A549 (cell line): Measurements from ENCODE around the gene VWA5B2. TPM values are rescaled to one million over a fixed set of nuclear protein-coding genes. Genes with fewer than 3 reads are reported as not detected.

Experiments used
- ATAC-seq, 2 experiments: fragments of 200-7000 bp in 1 of 2; fragments of >200 bp in 1 of 2; cut with Nextera tagmentation in 1 of 2; cut with Tn5 transposase in 1 of 2; 3 replicates each; pipeline versions ENCODE4 v1.8.0 to v1.9.1; 2018 to 2020; ENCODE audit warnings: mild to moderate bottlenecking in 1 of 2, moderate library complexity in 1 of 2
- CTCF ChIA-PET: fragments of 300-600 bp; sonication (Branson Sonifier 250); formaldehyde crosslinking; extraction: SDS; loops from one replicate; lab custom pipeline; 2021; ENCODE audit warnings: antibody characterized with exemption, inconsistent platforms; lab: Yijun Ruan, JAX
- POLR2A ChIA-PET: fragments of 350-600 bp; formaldehyde crosslinking; extraction: SDS; loops from one replicate; lab custom pipeline; 2021; ENCODE audit warnings: antibody characterized with exemption, inconsistent platforms; lab: Yijun Ruan, JAX
- DNase-seq, 2 experiments: peaks; one replicate each; pipeline versions ENCODE4 v3.0.0 to v3.0.0-alpha.2; 2011 to 2016; ENCODE audit warnings: low read depth in 1 of 2, low spot score in 1 of 2
- FAIRE-seq: peaks from 2 replicates; lab custom pipeline; 2011; peaks lifted over from hg19 to GRCh38; lab: Jason Lieb, UNC
- H3K27ac ChIP-seq, 2 experiments: fragments of >200 bp; sonication (Bioruptor Twin); formaldehyde crosslinking; 3 replicates each; pipeline ENCODE4 v1.5.1; 2016 to 2017
- H3K4me1 ChIP-seq: fragments of >200 bp; sonication (Bioruptor Twin); formaldehyde crosslinking; 3 replicates; pipeline ENCODE4 v1.6.1; 2016
- H3K4me2 ChIP-seq: fragments of >200 bp; sonication (Bioruptor Twin); formaldehyde crosslinking; 3 replicates; pipeline ENCODE4 v1.6.1; 2016
- H3K4me3 ChIP-seq: fragments of >200 bp; sonication (Bioruptor Twin); formaldehyde crosslinking; 3 replicates; pipeline ENCODE4 v1.5.1; 2016
- H3K9me3 ChIP-seq: fragments of >200 bp; sonication (Bioruptor Twin); formaldehyde crosslinking; 3 replicates; pipeline ENCODE4 v1.6.1; 2016
- BHLHE40 ChIP-seq: IDR thresholded peaks from 2 replicates; pipeline ENCODE4 v1.6.1; 2012; ENCODE audit warnings: low read depth, low read length, inconsistent platforms
- CBX8 ChIP-seq: fragments of 200-600 bp; sonication (generic); IDR thresholded peaks from 2 replicates; pipeline ENCODE4 v1.6.1; 2016
- CEBPB ChIP-seq, 2 experiments: fragments of >200 bp in 1 of 2; sonication (Bioruptor Twin) in 1 of 2; formaldehyde crosslinking in 1 of 2; IDR thresholded peaks; 2 replicates each; pipeline ENCODE4 v1.6.1; 2012 to 2016
- CTCF ChIP-seq: fragments of >200 bp; sonication (Bioruptor Twin); formaldehyde crosslinking; IDR thresholded peaks from 3 replicates; pipeline ENCODE4 v1.5.1; 2016
- EHF ChIP-seq: fragments of 250-450 bp; sonication (Bioruptor Pico); IDR thresholded peaks from 2 replicates; pipeline ENCODE4 v1.5.0; 2020; ENCODE audit warnings: mild to moderate bottlenecking
- ESRRA ChIP-seq: fragments of 150-350 bp; IDR thresholded peaks from 2 replicates; pipeline ENCODE4 v1.6.1; 2014; ENCODE audit warnings: mild to moderate bottlenecking, low read length, borderline replicate concordance
- FOSB ChIP-seq: fragments of 250-450 bp; sonication (Bioruptor Pico); IDR thresholded peaks from 2 replicates; pipeline ENCODE4 v1.5.0; 2020; ENCODE audit warnings: mild to moderate bottlenecking, moderate library complexity
- FOXS1 ChIP-seq: fragments of 250-450 bp; sonication (Bioruptor Pico); IDR thresholded peaks from 2 replicates; pipeline ENCODE4 v1.5.0; 2020; ENCODE audit warnings: mild to moderate bottlenecking, moderate library complexity
- GATA3 ChIP-seq: IDR thresholded peaks from 2 replicates; pipeline ENCODE4 v1.6.1; 2012; ENCODE audit warnings: borderline replicate concordance
- HOXB13 ChIP-seq: fragments of 250-450 bp; sonication (Bioruptor Pico); IDR thresholded peaks from 2 replicates; pipeline ENCODE4 v1.5.0; 2020; ENCODE audit warnings: low read depth, mild to moderate bottlenecking, moderate library complexity
- JUN ChIP-seq, 2 experiments: fragments of >200 bp; sonication (Bioruptor Twin); formaldehyde crosslinking; IDR thresholded peaks; 2 replicates in 1 of 2; 3 replicates in 1 of 2; pipeline ENCODE4 v1.6.1; 2016 to 2017
- KDM5A ChIP-seq: fragments of 200-600 bp; sonication (generic); IDR thresholded peaks from 2 replicates; pipeline ENCODE4 v1.6.1; 2016; ENCODE audit warnings: antibody characterized with exemption, mild to moderate bottlenecking
- MAZ ChIP-seq: fragments of 150-350 bp; IDR thresholded peaks from 2 replicates; pipeline ENCODE4 v1.6.1; 2014; ENCODE audit warnings: antibody characterized with exemption, low read depth, low read length, borderline replicate concordance
- MYC ChIP-seq: IDR thresholded peaks from 2 replicates; pipeline ENCODE4 v1.6.1; 2012; ENCODE audit warnings: mild to moderate bottlenecking, inconsistent platforms, low read length, improper control_type of control experiment, borderline replicate concordance
- PHF8 ChIP-seq: fragments of 200-600 bp; sonication (generic); IDR thresholded peaks from 2 replicates; pipeline ENCODE4 v1.6.1; 2016; ENCODE audit warnings: low read depth, mild to moderate bottlenecking, antibody characterized with exemption, moderate library complexity, borderline replicate concordance
- POLR2A ChIP-seq: IDR thresholded peaks from 2 replicates; pipeline ENCODE4 v1.6.1; 2012; ENCODE audit warnings: mild to moderate bottlenecking, low read length
- POLR2AphosphoS2 ChIP-seq: conservative IDR thresholded peaks from 2 replicates; pipeline ENCODE4 v1.6.1; 2012; ENCODE audit warnings: low read length, improper control_type of control experiment, inconsistent platforms
- RNF2 ChIP-seq: fragments of 200-600 bp; sonication (generic); IDR thresholded peaks from 2 replicates; pipeline ENCODE4 v1.6.1; 2016; ENCODE audit warnings: low read depth, mild to moderate bottlenecking, antibody characterized with exemption, moderate library complexity, borderline replicate concordance
- SMC3 ChIP-seq: fragments of >200 bp; sonication (Bioruptor Twin); formaldehyde crosslinking; IDR thresholded peaks from 3 replicates; pipeline ENCODE4 v1.6.1; 2018; ENCODE audit warnings: inconsistent platforms
- TFCP2L1 ChIP-seq: fragments of 250-450 bp; sonication (Bioruptor Pico); IDR thresholded peaks from 2 replicates; pipeline ENCODE4 v1.5.0; 2021; ENCODE audit warnings: mild to moderate bottlenecking
- WGBS: methylation state at CpG from one replicate; pipeline ENCODE4 v1.1.6; 2017; ENCODE audit errors: missing lambda C conversion rate; 5-methylcytosine and 5-hydroxymethylcytosine counted together
- polyA plus RNA-seq, 4 experiments: library from polyadenylated mRNA; depleted of rRNA in 3 of 4; stranded (reverse); fragments of >200 nt; fragmentation: RNase III in 1 of 4; extraction: RNeasy Plus Mini Kit Qiagen cat#74134 plus additional on column Dnase treatment in 1 of 4; gene quantifications; 2 replicates in 3 of 4; 3 replicates in 1 of 4; pipeline ENCODE4 v1.2.3, GENCODE V29; 2011 to 2017
- TF ChIP-seq, protein P1 (sequence below): fragments of >200 bp; sonication (Bioruptor Twin); formaldehyde crosslinking; IDR thresholded peaks from 3 replicates; pipeline ENCODE4 v1.6.1; 2016
- TF ChIP-seq, protein P2 (sequence below): IDR thresholded peaks from 2 replicates; pipeline ENCODE4 v1.6.1; 2012
- TF ChIP-seq, protein P3 (sequence below): IDR thresholded peaks from 2 replicates; pipeline ENCODE4 v1.6.1; 2012; ENCODE audit warnings: low read depth, borderline replicate concordance

The VWA5B2 gene
- polyA plus RNA-seq, 2 of the 4 experiments (the other 2 are of a cell fraction): 0.37 to 0.48 TPM

- FAIRE-seq: no peak
- POLR2A ChIA-PET: no interaction called here
- CTCF ChIA-PET: interaction anchor here (1.1 to 3.4 kb wide), 4 partner anchors 16 to 23 kb away, joined by 3 to 19 read pairs (median 6); partner anchors contain the start of gene VWA5B2
- TF ChIP-seq KDM5A: peak; percentile 81; the same call in 1 of the 2 replicates
- TF ChIP-seq TFCP2L1: no peak
- no peak for TF ChIP-seq FOSB (CRISPR knock-in tag)
- TF ChIP-seq MYC: peak; percentile 83; the same call in 1 of the 2 replicates
- TF ChIP-seq, protein P1, sequence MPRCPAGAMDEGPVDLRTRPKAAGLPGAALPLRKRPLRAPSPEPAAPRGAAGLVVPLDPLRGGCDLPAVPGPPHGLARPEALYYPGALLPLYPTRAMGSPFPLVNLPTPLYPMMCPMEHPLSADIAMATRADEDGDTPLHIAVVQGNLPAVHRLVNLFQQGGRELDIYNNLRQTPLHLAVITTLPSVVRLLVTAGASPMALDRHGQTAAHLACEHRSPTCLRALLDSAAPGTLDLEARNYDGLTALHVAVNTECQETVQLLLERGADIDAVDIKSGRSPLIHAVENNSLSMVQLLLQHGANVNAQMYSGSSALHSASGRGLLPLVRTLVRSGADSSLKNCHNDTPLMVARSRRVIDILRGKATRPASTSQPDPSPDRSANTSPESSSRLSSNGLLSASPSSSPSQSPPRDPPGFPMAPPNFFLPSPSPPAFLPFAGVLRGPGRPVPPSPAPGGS: peak; percentile 70
- TF ChIP-seq FOXS1 (CRISPR knock-in tag): no peak
- peak in 1 of 2 experiments; percentile 33; a peak in 1 of 4 replicates for TF ChIP-seq CEBPB (IDR thresholded peaks at IDR 0.05)
- peak; percentile 97 for TF ChIP-seq POLR2A
- TF ChIP-seq PHF8: peak; percentile 72
- TF ChIP-seq, protein P2, sequence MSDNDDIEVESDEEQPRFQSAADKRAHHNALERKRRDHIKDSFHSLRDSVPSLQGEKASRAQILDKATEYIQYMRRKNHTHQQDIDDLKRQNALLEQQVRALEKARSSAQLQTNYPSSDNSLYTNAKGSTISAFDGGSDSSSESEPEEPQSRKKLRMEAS: peak; percentile 80; the same call in 1 of the 2 replicates
- peak in 1 of 2 experiments; percentile 78; a peak in 3 of 5 replicates for TF ChIP-seq JUN (IDR thresholded peaks at IDR 0.05)
- TF ChIP-seq MAZ: 0 out of 2 replicates have a peak, but pooled peaks have one; percentile 43
- ATAC-seq: peak; percentile 46 to 70
- H3K4me2 ChIP-seq: peak within 1 kb of the TSS; percentile 89
- WGBS: 1% methylated on average over 35 of the region's 49 CpGs
- H3K27ac ChIP-seq: peak within 1 kb of the TSS; percentile 97 to 98
- no peaks in the 10 kb centered on the region for H3K9me3 ChIP-seq
- peak; percentile 59 to 91 for DNase-seq
- peaks cover 8% of the 10 kb centered on the region; the same call in 2 of the 3 replicates for H3K4me1 ChIP-seq
- peak within 1 kb of the TSS; percentile 57 for H3K4me3 ChIP-seq
These were observed 19.3 kb downstream of the VWA5B2 start, which contains the start of gene ALG3 for GRCh38 chr3:184248454-184249411. TSS of gene ALG3 (minus strand) at chr3:184248962. CDS start at chr3:184248940, 22 bp downstream.

- H3K4me1 ChIP-seq: peaks cover 8% of the 10 kb centered on the region; the same call in 2 of the 3 replicates
- H3K4me3 ChIP-seq: peak within 1 kb of the TSS; percentile 57
- POLR2A ChIA-PET: no interaction called here
- TF ChIP-seq POLR2AphosphoS2 (no peak), HOXB13 (CRISPR knock-in tag) (no peak), EHF (no peak), POLR2A (peak; percentile 67), SMC3 (no peak), MYC (peak; percentile 98), CBX8 (no peak), ESRRA (no peak), CEBPB (IDR thresholded peaks at IDR 0.05) (peak; percentile 81 to 96), PHF8 (0 out of 2 replicates have a peak, but pooled peaks have one; percentile 27), RNF2 (no peak), BHLHE40 (peak; percentile 42; the same call in 1 of the 2 replicates), GATA3 (no peak), CTCF (peak; percentile 16; the same call in 2 of the 3 replicates)
- TF ChIP-seq, protein P3, sequence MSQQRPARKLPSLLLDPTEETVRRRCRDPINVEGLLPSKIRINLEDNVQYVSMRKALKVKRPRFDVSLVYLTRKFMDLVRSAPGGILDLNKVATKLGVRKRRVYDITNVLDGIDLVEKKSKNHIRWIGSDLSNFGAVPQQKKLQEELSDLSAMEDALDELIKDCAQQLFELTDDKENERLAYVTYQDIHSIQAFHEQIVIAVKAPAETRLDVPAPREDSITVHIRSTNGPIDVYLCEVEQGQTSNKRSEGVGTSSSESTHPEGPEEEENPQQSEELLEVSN: 0 out of 2 replicates have a peak, but pooled peaks have one; percentile 37
- TF ChIP-seq, protein P2: peak; percentile 98
- TF ChIP-seq, all 56 proteins: peak for 8
- DNase-seq (peak; percentile 88 to 98), FAIRE-seq (no peak), ATAC-seq (peak; percentile 97 to 98)
- WGBS: under 1% methylated on average over 11 of the region's 54 CpGs
- Histone ChIP-seq H3K27ac (peak within 1 kb of the TSS; percentile 97 to 98), H3K4me2 (peak within 1 kb of the TSS; percentile 89), H3K9me3 (no peaks in the 10 kb centered on the region)
- CTCF ChIA-PET: interaction anchor here (0.6 to 1.8 kb wide), 28 partner anchors 11 to 350 kb away, joined by 3 to 27 read pairs (median 4); partner anchors contain the start of genes CAMK2N2 and EIF2B5
These were observed 20.2 kb downstream of the VWA5B2 start, which contains the start of gene EEF1AKMT4 for GRCh38 chr3:184249412-184250166. TSS of gene EEF1AKMT4 (plus strand) at chr3:184249672. CDS start at chr3:184249695, 23 bp downstream.
